PC-9 (cell line): ENCODE measurements around the gene DGKG.

Experiments used
- CTCF ChIP-seq: fragments of 200-600 bp; sonication (generic); conservative IDR thresholded peaks from 2 replicates; pipeline ENCODE4 v1.6.1; 2017; ENCODE audit warnings: mixed run types, antibody characterized with exemption, mild to moderate bottlenecking, moderate library complexity
- EZH2 ChIP-seq: fragments of 200-600 bp; sonication (generic); IDR thresholded peaks from 2 replicates; pipeline ENCODE4 v1.8.0; 2017; ENCODE audit warnings: antibody characterized with exemption, low read depth

- no peak for TF ChIP-seq CTCF
- TF ChIP-seq EZH2 = no peak
These were observed 176.7 kb downstream of the DGKG start for GRCh38 chr3:186185194-186185787.
